ENCODE data around the gene RABGAP1L. TPM values are rescaled to one million over a fixed set of nuclear protein-coding genes. Genes with fewer than 3 reads are reported as not detected.
A peak's percentile ranks its signal among the peaks of the same experiment; 100 is the strongest.
"Not testable (repeated sequence)": the region's sequence is repeated elsewhere in the genome, so short reads cannot be mapped to it uniquely, and the experiment has no call there.

The RABGAP1L gene
- total RNA-seq, 1 donor from 2014 or later = 87.4 TPM

DNA sequence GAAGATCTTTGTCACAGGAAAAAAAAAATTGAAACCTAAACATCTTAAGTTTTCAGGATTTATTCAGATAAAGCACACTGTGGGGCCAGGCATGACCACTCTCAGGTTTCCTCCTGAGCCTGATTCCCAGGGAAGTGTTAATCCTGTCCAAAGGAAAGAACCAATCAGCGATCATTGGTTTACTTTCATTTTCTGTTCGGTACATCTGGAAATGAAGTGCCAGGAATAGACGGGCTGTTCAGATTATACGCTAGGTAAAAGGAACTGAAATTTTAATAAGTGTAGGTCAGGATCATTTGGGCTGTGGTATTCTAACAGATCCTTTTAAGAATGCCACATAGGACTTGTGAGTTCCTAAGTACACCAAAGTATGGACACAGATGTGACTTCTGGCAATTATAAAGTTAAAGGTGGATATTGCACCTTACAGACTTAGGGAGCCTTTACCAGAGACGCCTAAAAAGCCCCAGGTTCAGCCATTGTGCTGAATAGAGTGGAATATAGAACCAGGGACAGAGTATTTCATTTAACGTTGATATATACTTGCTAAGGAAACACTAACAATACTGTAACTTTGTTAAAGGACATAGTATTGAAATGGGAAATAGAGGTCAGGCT lies 831.2 kb downstream of the RABGAP1L start:
- no peak for DNase-seq (ENCODE audit: low spot score)

- no peak for DNase-seq (ENCODE audit: low spot score)
Observed at GRCh38 chr1:174991473-174991872, 832.2 kb downstream of the RABGAP1L start.

DNA sequence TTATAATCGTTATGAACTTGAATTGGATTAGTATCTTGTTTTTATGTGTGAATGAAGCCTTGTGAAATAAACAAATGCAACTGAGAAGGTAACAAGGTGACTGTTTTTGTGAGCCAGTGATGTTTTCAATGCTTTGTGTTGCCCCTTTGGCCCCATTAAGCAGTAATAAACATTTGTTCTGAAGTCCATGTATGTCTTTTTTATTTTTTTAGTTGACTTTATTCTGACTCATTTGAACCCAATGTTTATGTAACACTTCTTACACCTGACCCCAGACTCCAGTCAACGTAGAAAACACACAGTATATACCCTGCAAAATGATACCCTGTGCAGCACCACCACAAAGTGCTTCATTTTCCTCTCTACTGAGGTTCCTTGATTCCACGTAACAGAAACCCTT lies 835.8 kb downstream of the RABGAP1L start:
- no peak for DNase-seq (ENCODE audit: low spot score)

GRCh38 chr1:174995916-174996315 lies 836.6 kb downstream of the RABGAP1L start:
- no peak for DNase-seq (ENCODE audit: low spot score)

DNA sequence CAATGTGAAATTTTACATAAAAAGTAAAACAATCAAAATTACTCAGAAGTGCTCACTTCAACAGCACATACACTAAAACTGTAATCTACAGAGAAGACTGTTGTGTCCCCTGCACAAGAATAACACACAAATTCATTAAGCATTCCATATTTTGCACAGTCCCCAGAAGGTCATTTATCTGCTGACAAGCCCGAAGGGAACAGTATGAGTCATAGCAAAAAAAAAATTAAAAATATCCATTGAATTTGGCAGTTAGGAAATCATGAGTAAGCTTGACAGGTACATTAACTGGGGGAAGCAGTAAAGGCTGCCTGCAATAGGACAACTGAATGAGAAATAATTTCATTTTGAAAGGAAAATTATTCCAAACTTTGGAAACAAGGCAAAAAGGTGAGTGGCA lies 837.2 kb downstream of the RABGAP1L start:
- no peak for DNase-seq (ENCODE audit: low spot score)

DNA sequence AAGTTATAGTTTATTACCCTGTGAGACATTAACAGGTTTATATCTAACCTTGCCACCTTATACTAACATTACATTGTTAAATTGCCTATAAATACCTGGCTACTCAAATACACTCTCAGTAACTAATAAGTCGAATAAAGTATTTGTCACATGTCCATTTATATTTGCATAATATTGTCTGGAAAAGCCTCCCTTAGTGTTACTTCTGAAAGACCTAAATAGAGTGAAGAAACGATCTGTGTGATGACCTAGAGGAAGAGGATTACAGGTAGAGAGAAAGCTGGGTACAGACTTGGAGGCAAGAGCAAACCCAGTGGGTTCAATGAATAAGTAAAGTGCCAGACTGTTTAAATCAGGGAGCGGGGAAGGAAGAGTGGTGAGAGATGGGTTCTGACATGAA lies 837.7 kb downstream of the RABGAP1L start:
- DNase-seq (ENCODE audit: low spot score) = no peak

- DNase-seq (ENCODE audit: low spot score) = peak; percentile 47
Observed at GRCh38 chr1:174998569-174999215, 839.4 kb downstream of the RABGAP1L start.

DNA sequence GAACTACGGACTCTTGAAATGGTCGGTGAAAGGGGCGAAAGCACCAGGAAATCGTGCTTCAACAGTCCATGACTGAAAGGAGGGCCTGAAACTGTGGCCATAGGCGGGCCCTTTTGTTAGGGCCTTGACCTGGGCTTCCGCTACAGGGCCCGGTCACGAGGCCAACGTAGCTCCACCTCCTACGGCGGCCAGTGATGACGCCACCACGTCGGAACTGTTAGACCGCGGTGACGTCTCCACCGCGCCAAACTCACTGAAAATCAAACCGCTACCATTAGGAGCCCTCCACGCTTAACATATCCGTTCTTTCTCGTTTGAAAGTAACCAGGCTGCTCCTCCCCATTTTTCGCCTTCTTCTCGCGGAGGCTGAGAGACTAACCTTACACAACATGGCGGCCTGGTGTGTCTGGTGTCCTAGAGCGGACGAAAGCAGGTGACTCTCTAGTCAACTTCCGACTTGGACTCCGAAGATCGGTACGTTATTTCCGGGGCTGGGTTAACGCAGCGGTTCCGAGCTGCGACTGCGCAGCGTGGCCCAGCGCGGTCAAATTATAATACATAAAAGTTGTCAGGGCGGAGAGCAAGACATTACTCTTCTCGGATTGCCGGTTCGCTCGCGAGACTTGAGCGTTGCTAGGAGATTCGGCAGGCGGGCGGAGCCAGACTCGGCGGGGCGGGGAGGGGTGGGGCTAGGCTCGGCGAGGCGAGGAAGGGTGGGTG lies 840.1 kb downstream of the RABGAP1L start:
- peak; percentile 99 for DNase-seq (ENCODE audit: low spot score)

GRCh38 chr1:174999936-175000696 lies 840.8 kb downstream of the RABGAP1L start, which contains the start of gene CACYBP:
Gene CACYBP (plus strand): TSS chr1:174999947. CDS start chr1:175000181, 234 bp downstream.
- peak; percentile 47 for DNase-seq (ENCODE audit: low spot score)

DNA sequence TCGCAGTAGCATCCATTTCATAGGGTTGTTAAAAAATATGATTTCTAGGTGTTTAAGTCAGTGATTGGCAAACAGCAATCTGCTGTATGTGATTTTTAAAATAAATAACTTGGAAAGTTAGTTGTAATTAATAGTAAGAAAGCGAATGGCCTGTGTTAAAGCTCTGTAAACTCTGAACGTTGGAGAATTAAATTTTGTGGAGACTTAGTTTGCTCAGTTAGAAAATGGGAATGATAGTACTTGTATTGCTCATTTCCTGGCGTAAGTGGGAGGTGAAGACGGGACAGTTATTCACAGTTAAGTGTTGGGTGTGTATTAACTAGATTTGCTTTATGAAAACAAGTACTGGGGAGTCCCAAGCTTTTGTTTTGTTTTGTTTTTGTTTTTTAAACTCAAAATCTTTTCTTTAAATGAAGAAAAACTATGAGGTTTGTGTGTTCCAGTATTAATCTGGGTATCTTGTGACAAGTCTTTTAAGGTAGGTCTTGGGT lies 841.4 kb downstream of the RABGAP1L start:
- no peak for DNase-seq (ENCODE audit: low spot score)

GRCh38 chr1:175002910-175003517 lies 843.7 kb downstream of the RABGAP1L start:
- DNase-seq (ENCODE audit: low spot score) = no peak

- DNase-seq (ENCODE audit: low spot score) = no peak
Observed at GRCh38 chr1:175003521-175003920, 844.2 kb downstream of the RABGAP1L start.

DNA sequence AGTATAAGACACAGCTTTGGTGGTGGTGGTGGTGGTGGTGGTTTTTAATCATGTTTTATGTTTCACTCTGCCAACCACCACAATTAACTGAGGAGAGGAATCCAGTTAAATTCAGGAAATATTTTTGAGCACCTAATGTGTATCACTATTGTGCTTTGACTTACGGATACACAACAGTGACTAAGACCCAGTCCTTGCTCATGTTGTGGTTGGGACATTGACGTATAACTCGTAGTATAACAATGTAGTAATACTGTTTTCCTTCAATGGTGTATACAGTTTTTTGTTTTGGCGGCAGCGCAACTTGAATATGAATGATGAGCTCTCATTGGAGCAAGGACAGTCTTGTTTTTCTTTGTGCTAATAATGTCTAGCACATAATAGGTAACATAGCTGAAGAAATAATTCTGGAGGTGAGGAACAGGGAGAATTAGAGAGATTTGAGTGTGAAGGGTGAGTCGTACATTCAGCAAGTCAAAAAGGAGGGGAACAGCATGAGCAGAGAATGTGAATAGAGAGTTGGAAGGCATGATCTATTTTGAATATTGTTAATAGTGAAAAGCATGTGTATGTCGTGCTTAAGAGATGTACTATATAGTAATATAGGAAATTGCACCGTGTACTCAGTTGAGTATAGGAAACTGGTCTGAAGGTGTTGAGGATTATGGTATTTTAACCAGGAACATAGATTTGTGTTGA lies 845.9 kb downstream of the RABGAP1L start:
- no peak for DNase-seq (ENCODE audit: low spot score)

GRCh38 chr1:175009532-175009931 lies 850.2 kb downstream of the RABGAP1L start:
- no peak for DNase-seq (ENCODE audit: low spot score)

DNA sequence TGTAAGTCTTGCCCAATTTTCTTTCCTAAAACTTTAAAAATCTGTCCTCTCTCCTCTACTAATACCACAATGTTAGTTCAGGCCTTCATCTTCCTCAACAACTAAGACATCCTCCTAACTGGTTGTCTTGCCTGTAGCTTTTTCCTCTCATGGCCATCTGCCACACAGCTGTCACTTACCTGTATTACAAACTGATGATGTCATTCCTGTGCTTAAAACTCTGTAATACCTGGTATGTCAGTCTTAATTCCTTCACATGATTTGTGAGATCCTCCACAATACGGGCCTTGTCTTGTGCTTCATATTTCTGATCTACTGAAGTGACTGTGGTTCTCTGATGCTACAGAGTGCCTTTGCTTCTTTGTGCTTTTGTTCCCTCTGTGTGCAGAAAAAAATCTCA lies 854.1 kb downstream of the RABGAP1L start:
- DNase-seq (ENCODE audit: low spot score) = no peak

- DNase-seq (ENCODE audit: low spot score) = no peak
Observed at GRCh38 chr1:175015243-175015642, 855.9 kb downstream of the RABGAP1L start.

DNA sequence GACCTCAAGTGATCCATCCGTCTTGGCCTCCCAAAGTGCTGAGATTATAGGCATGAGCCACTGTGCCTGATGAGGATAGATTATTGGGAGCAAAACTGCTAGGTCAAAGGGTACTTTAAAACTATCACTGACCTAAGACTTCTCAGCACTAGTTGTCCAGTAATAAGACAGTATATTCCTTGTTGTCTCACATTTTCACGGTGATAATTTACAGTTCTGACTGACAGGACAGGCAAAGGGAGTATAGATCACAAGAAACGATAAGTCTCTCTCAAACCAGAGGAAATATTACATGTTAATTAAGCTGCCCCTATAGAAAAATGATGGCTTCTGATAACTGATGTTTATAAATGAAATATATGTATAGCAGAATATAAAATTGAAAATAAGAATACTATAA lies 860.2 kb downstream of the RABGAP1L start:
- no peak for DNase-seq (ENCODE audit: low spot score)

DNA sequence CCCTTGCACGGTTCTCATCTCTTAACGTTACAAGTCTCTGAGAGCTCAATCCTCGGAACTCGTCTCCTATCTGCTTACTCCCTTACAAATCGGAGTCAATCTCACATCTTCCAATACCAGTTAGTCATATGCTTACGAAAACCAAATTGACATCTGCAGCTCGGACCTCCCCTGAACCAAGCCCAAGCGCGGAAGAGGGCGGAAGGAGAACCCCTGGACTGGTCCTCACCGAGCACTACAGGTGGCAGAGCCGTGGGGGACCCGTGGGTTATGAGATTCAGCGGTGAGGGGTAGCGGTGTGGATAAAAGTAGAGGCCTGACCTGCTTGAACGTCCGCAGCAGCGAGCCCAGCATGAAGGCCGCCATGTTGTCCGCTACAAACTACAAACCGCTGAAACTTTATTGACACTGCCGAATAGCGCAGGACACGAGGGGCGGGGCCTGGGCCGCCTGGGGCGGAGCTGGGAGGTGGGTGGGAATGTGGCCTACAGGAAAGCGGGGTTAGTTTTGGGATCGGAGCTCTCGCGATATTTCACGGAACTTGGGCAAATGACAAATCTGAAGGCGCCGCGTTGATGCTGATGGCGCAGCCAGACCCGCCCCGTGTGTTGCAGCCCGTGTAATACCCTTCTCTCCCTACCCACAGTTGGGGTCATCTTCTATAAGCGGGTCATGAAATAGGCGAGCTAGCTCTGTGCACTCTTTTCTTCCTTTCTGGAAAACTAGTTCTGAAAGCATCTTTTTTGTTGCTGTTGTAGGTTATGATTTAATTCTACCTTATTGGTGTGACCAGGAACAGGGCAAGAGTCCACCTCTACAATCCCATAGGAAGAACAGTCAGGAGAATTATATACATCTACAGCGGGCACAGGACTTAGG lies 864.0 kb downstream of the RABGAP1L start, which contains the start of gene MRPS14:
MRPS14 (minus strand) TSS at position 383 of the 879 bp plus-strand sequence; CDS start at position 366, 17 bp downstream.
- DNase-seq (ENCODE audit: low spot score) = peak; percentile 99

DNA sequence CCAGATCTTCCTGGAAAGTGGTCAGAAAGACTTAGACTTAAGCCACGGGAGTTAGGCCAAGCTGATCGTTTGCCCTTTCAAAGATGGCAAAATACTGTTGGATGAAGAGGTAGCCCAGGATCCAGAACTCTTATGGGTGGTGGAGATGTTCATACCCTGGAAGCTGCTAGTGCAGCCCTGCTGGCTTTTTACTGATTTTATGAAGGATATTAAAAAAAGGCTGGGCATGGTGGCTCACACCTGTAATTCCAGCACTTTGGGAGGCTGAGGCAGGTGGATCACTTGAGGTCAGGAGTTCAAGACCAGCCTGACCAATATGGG lies 864.6 kb downstream of the RABGAP1L start:
- DNase-seq (ENCODE audit: low spot score) = not testable (repeated sequence)

DNA sequence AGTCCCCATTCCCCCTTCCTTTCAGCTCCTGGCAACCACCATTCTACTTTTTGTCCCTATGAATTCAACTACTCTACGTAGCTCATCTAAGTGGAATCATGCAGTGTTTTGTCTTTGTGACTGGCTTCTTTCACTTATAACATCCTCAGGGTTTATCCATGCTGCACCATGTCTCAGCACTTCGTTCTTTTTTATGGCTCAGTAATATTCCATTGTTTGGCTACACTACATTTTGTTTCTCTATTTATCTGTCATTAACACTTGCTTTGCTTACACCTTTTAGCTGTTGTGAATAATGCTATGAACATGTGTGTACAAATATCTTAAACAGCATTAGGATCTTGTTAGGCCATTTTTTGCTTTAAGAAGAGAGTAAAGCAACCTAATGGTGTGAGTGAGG lies 865.5 kb downstream of the RABGAP1L start:
- DNase-seq (ENCODE audit: low spot score) = no peak
